ENCODE data around the gene ABCA1.

Gene ABCA1

DNA sequence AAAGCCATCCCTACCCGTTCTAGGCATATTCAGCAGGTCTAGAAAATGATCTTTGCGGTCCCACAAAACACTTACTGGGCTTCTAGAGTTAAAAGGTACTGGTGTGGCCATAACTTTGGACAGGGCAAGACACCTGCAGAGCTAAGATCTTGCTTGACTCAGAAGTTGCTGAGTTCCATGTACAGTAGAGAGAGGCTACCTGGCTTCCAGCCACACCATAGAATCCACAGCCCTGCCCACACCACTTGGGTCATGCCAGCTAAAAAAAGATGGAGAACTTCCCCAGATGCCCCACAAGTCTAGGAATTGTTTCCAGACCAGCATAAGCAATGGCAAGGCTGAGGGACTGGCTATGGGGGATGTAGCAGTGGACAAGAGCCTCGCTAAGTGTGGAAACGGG, 52.1 kb downstream of the ABCA1 start:
- ATAC-seq (ENCODE audit: insufficient read depth, low read depth) (no peak), DNase-seq (no peak)
- Histone ChIP-seq H3K27me3 (ENCODE audit: insufficient read depth, low read length, poor library complexity) (no peaks in the 10 kb centered on the region), H2AFZ (ENCODE audit: low read depth, low read length) (no peak overlapping the region), H3K4me1 (ENCODE audit: insufficient read depth, low read length) (no peaks in the 10 kb centered on the region), H3K79me2 (ENCODE audit: insufficient read depth, low read length) (no peaks in the 10 kb centered on the region), H3K9ac (ENCODE audit: low read depth, low read length) (no peak overlapping the region), H3K27ac (ENCODE audit: low read length) (no peak overlapping the region), H4K20me1 (ENCODE audit: insufficient read depth, low read length) (no peaks in the 10 kb centered on the region), H3K36me3 (ENCODE audit: insufficient read depth, low read length) (no peaks in the 10 kb centered on the region), H3K9me3 (ENCODE audit: insufficient read depth, low read length, severe bottlenecking) (no peaks in the 10 kb centered on the region), H3K4me2 (ENCODE audit: insufficient read depth, low read length) (no peak overlapping the region), H3K4me3 (ENCODE audit: low read depth in 1 of 2, low read length in 2 of 2) (no peak overlapping the region)
- TF ChIP-seq, protein P1, sequence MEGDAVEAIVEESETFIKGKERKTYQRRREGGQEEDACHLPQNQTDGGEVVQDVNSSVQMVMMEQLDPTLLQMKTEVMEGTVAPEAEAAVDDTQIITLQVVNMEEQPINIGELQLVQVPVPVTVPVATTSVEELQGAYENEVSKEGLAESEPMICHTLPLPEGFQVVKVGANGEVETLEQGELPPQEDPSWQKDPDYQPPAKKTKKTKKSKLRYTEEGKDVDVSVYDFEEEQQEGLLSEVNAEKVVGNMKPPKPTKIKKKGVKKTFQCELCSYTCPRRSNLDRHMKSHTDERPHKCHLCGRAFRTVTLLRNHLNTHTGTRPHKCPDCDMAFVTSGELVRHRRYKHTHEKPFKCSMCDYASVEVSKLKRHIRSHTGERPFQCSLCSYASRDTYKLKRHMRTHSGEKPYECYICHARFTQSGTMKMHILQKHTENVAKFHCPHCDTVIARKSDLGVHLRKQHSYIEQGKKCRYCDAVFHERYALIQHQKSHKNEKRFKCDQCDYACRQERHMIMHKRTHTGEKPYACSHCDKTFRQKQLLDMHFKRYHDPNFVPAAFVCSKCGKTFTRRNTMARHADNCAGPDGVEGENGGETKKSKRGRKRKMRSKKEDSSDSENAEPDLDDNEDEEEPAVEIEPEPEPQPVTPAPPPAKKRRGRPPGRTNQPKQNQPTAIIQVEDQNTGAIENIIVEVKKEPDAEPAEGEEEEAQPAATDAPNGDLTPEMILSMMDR (IDR thresholded peaks at IDR 0.05; ENCODE audit: borderline replicate concordance, extremely low read depth, low read length, poor library complexity, severe bottlenecking) = no peak
- TF ChIP-seq EZH2 (IDR thresholded peaks at IDR 0.05; ENCODE audit: borderline replicate concordance, low read depth, low read length, severe bottlenecking) = no peak

DNA sequence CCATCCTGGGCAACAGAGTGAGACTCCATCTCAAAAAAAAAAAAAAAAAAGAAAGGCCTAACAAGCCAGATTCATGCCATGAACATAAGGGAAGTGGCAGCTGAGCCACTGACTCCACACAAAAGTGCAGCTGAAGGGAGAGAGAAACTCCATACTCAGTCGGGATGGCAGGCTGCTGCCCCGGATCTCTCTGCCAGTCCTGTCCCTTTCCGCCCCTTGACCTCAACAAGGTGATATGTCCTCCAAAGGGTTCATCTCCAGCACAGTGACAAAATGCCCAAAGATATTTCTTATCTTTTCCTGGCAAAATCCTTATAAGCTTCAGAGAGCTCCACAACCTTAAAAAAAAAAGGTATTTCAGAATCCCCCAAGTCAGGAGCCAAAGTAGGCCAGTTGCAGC, 52.6 kb downstream of the ABCA1 start:
- no peaks in the 10 kb centered on the region for H3K4me1 ChIP-seq (ENCODE audit: insufficient read depth, low read length)
- DNase-seq (no peak), ATAC-seq (ENCODE audit: insufficient read depth, low read depth) (no peak)
- no peak overlapping the region for H2AFZ ChIP-seq (ENCODE audit: low read depth, low read length)
- H3K9me3 ChIP-seq (ENCODE audit: insufficient read depth, low read length, severe bottlenecking) = no peaks in the 10 kb centered on the region
- H3K79me2 ChIP-seq (ENCODE audit: insufficient read depth, low read length) = no peaks in the 10 kb centered on the region
- no peak overlapping the region for H3K4me3 ChIP-seq (ENCODE audit: low read depth in 1 of 2, low read length in 2 of 2)
- H3K36me3 ChIP-seq (ENCODE audit: insufficient read depth, low read length) = no peaks in the 10 kb centered on the region
- no peak overlapping the region for H3K4me2 ChIP-seq (ENCODE audit: insufficient read depth, low read length)
- TF ChIP-seq, protein P1 (IDR thresholded peaks at IDR 0.05; ENCODE audit: borderline replicate concordance, extremely low read depth, low read length, poor library complexity, severe bottlenecking) = no peak
- TF ChIP-seq EZH2 (IDR thresholded peaks at IDR 0.05; ENCODE audit: borderline replicate concordance, low read depth, low read length, severe bottlenecking) = no peak
- H4K20me1 ChIP-seq (ENCODE audit: insufficient read depth, low read length) = no peaks in the 10 kb centered on the region
- H3K9ac ChIP-seq (ENCODE audit: low read depth, low read length) = no peak overlapping the region
- H3K27me3 ChIP-seq (ENCODE audit: insufficient read depth, low read length, poor library complexity) = no peaks in the 10 kb centered on the region
- H3K27ac ChIP-seq (ENCODE audit: low read length) = no peak overlapping the region

DNA sequence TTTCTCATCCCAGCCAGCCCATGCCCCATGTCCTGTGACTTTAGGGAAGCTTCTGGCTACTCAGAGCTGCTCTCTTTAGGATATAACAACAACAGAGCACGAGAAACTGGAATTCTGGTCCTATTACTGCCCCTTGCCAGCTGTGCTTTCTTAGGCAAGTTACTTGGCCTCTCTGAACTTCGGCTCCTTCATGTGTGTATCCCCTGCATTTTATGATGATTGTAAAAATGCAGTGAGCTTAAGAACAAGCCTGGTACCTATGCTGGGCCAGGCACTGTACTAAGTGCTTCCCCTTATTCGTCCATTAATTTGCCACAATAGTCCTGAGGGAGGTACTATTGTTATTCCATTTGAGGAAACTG, 54.5 kb downstream of the ABCA1 start:
- Histone ChIP-seq H3K4me3 (ENCODE audit: low read depth in 1 of 2, low read length in 2 of 2) (no peak overlapping the region), H3K27ac (ENCODE audit: low read length) (no peak overlapping the region), H3K79me2 (ENCODE audit: insufficient read depth, low read length) (no peaks in the 10 kb centered on the region), H3K4me2 (ENCODE audit: insufficient read depth, low read length) (no peak overlapping the region), H3K36me3 (ENCODE audit: insufficient read depth, low read length) (no peaks in the 10 kb centered on the region), H2AFZ (ENCODE audit: low read depth, low read length) (no peak overlapping the region), H4K20me1 (ENCODE audit: insufficient read depth, low read length) (no peaks in the 10 kb centered on the region), H3K9me3 (ENCODE audit: insufficient read depth, low read length, severe bottlenecking) (no peaks in the 10 kb centered on the region), H3K27me3 (ENCODE audit: insufficient read depth, low read length, poor library complexity) (no peaks in the 10 kb centered on the region), H3K9ac (ENCODE audit: low read depth, low read length) (no peak overlapping the region), H3K4me1 (ENCODE audit: insufficient read depth, low read length) (no peaks in the 10 kb centered on the region)
- no peak for ATAC-seq (ENCODE audit: insufficient read depth, low read depth)
- no peak for DNase-seq
- TF ChIP-seq EZH2 (IDR thresholded peaks at IDR 0.05; ENCODE audit: borderline replicate concordance, low read depth, low read length, severe bottlenecking) = no peak
- TF ChIP-seq, protein P1 (IDR thresholded peaks at IDR 0.05; ENCODE audit: borderline replicate concordance, extremely low read depth, low read length, poor library complexity, severe bottlenecking) = no peak

All from DND-41 (cell line).